Uterus (tissue), 4 donors: ENCODE measurements around the gene SVIL. TPM values are rescaled to one million over a fixed set of nuclear protein-coding genes. Genes with fewer than 3 reads are reported as not detected.

Source experiments
- DNase-seq, 2 donors: peaks; one replicate each; pipeline ENCODE4 v3.0.0-alpha.2; 2019 to 2020
- H3K27ac ChIP-seq, 2 donors: fragments of 200-600 bp; sonication (generic); 1 replicate in 1 of 2; 2 replicates in 1 of 2; pipeline ENCODE4 v1.5.1; 2016 to 2018
- H3K27me3 ChIP-seq, 2 donors: fragments of 200-600 bp; sonication (generic); one replicate each; pipeline ENCODE4 v1.5.1; 2018 to 2019; ENCODE audit warnings: control low read depth in 1 of 2
- H3K36me3 ChIP-seq, 2 donors: fragments of 200-600 bp; sonication (generic); one replicate each; pipeline ENCODE4 v1.5.1; 2019; ENCODE audit warnings: control low read depth in 1 of 2
- H3K4me1 ChIP-seq, 2 donors: fragments of 200-600 bp; sonication (generic); one replicate each; pipeline ENCODE4 v1.5.1; 2018 to 2019; ENCODE audit warnings: control low read depth in 1 of 2
- H3K4me3 ChIP-seq, 2 donors: fragments of 200-600 bp; sonication (generic); 1 replicate in 1 of 2; 2 replicates in 1 of 2; pipeline ENCODE4 v1.5.1; 2018 to 2019; ENCODE audit warnings: mild to moderate bottlenecking in 1 of 2
- H3K9me3 ChIP-seq, 2 donors: fragments of 200-600 bp; sonication (generic); one replicate each; pipeline ENCODE4 v1.5.1; 2019; ENCODE audit warnings: control low read depth in 1 of 2
- POLR2A ChIP-seq, 2 donors: fragments of 450-650 bp; IDR thresholded peaks; one replicate each; pipeline ENCODE4 v1.6.1; 2016; ENCODE audit warnings: antibody characterized with exemption in 2 of 2, mild to moderate bottlenecking in 1 of 2, moderate library complexity in 1 of 2
- intact Hi-C: fragments of 100-400 bp; cut with DNase I; formaldehyde crosslinking; loops from one replicate; pipeline ENCODE4 v1.15.1; 2023; ENCODE audit warnings: low total_unique reads
- total RNA-seq, 4 donors: library from RNA; depleted of rRNA in 3 of 4; stranded (reverse); fragments of >200 nt in 3 of 4; gene quantifications; one replicate each; pipeline versions ENCODE4 v1.1.0 to v1.2.4, GENCODE V29; 2014 to 2023
- TF ChIP-seq, protein P1 (sequence below), 4 experiments: fragments of 200-600 bp in 2 of 4; fragments of 450-650 bp in 2 of 4; sonication (generic) in 2 of 4; IDR thresholded peaks; one replicate each; pipeline ENCODE4 v1.5.1; 2016 to 2019; ENCODE audit warnings: antibody characterized with exemption in 4 of 4, mild to moderate bottlenecking in 2 of 4, moderate library complexity in 1 of 4
- donor health status: DM: yes; HTN: yes; CAD: no.

SVIL gene
- total RNA-seq, 4 donors from 2014 or later = 108 to 316 (median 209) TPM

DNA sequence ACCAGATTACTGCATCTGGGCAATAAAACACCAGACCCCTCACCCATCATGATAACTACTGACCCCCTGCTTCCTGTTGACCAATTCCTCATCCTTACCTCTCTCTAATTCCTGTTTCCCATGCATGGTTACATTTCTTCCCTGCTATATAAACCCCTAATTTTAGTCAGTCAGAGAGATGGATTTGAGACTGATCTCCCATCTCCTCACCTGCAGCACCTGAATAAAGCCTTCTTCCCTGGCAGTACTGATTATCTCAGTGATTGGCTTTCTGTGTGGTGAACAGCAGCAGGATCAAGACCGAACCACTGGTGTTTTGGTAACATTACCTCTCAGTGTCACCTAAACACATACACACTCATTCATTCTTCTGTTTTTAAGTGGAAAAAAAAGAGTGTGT, 41.2 kb upstream of the SVIL start:
- Histone ChIP-seq H3K9me3 (no peaks in the 10 kb centered on the region), H3K27me3 (no peaks in the 10 kb centered on the region), H3K4me1 (no peaks in the 10 kb centered on the region), H3K36me3 (no peaks in the 10 kb centered on the region), H3K27ac (no peak overlapping the region), H3K4me3 (no peak overlapping the region)
- TF ChIP-seq, protein P1, sequence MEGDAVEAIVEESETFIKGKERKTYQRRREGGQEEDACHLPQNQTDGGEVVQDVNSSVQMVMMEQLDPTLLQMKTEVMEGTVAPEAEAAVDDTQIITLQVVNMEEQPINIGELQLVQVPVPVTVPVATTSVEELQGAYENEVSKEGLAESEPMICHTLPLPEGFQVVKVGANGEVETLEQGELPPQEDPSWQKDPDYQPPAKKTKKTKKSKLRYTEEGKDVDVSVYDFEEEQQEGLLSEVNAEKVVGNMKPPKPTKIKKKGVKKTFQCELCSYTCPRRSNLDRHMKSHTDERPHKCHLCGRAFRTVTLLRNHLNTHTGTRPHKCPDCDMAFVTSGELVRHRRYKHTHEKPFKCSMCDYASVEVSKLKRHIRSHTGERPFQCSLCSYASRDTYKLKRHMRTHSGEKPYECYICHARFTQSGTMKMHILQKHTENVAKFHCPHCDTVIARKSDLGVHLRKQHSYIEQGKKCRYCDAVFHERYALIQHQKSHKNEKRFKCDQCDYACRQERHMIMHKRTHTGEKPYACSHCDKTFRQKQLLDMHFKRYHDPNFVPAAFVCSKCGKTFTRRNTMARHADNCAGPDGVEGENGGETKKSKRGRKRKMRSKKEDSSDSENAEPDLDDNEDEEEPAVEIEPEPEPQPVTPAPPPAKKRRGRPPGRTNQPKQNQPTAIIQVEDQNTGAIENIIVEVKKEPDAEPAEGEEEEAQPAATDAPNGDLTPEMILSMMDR (IDR thresholded peaks at IDR 0.05) = no peak
- TF ChIP-seq POLR2A (IDR thresholded peaks at IDR 0.05) = no peak
- DNase-seq = no peak
- intact Hi-C loops = no loop called here

DNA sequence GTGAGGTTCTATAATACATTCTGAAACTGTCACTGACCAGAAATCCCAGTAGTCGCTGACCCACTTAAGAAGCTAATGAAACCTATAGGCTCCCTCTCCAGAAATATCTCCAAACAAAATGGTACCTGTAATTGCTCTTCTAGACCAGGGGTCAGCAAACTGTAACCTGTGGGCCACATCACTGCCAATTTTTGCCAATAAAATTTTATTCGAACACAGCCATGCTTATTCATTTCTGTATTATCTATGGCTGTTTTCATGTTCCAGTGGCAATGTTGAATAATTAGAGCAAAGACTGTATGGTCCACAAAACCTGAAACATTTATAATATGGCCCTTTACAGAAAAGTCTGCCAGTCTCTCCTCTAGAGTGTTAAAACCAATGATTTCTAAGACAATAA, 37.2 kb upstream of the SVIL start:
- H3K4me1 ChIP-seq = no peaks in the 10 kb centered on the region
- no peak for DNase-seq
- TF ChIP-seq, protein P1 (IDR thresholded peaks at IDR 0.05) = no peak
- TF ChIP-seq POLR2A (IDR thresholded peaks at IDR 0.05) = no peak
- no peak overlapping the region for H3K4me3 ChIP-seq
- intact Hi-C loops = no loop called here
- no peaks in the 10 kb centered on the region for H3K9me3 ChIP-seq
- no peaks in the 10 kb centered on the region for H3K36me3 ChIP-seq
- no peak overlapping the region for H3K27ac ChIP-seq
- H3K27me3 ChIP-seq = no peaks in the 10 kb centered on the region

DNA sequence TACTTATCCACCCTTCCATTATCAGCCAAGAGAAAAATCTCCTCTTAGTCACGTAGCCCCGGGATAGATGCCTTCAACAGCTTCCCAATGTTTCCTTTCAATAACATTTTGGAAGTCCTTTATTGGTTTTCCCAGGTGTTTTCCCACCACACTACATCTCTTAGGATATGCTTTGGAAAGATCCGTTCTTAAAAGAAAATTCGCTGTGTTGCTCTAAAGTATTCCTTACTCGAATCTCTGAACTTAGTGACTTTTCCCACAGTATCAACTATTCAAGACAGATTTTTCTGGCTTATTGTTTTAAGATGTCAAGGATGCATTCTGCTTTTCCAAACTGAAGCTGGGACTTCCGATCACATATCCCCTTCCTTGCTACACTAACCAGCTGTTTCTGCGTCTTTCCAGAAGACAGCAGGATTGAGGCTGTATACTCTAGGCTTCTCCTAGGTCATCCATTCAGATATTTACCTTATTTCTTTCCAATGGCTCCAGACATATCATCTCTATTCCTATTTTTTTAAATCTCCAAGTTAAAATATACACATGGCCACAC, 36.5 kb upstream of the SVIL start:
- no peak overlapping the region for H3K4me3 ChIP-seq
- TF ChIP-seq, protein P1 (IDR thresholded peaks at IDR 0.05) = no peak
- no peak for TF ChIP-seq POLR2A (IDR thresholded peaks at IDR 0.05)
- H3K27ac ChIP-seq = peak overlapping the region in 1 of 2 donors; percentile 7
- H3K27me3 ChIP-seq = no peaks in the 10 kb centered on the region
- intact Hi-C loops = no loop called here
- no peak for DNase-seq
- no peaks in the 10 kb centered on the region for H3K4me1 ChIP-seq
- no peaks in the 10 kb centered on the region for H3K36me3 ChIP-seq
- no peaks in the 10 kb centered on the region for H3K9me3 ChIP-seq

DNA sequence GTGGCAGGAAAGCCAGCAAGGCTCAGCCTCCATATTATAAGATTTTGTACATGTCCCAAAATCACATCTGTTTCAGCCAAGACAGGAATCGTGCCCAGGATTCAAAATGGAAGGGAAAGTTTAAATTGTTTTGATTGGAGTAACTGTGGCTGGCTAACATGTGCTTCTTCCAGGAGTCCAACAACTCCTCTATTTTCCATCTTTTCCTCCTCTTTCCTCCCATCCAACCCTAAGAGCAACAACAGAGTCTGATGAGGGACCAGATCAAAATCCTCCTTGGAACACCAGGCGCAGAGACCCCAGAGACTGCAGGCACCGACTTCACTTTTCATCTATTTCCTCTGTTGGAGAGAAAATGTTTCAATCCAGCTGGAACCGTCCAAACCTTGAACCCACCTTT, 36.0 kb upstream of the SVIL start:
- DNase-seq = no peak
- Histone ChIP-seq H3K4me1 (no peaks in the 10 kb centered on the region), H3K27me3 (no peaks in the 10 kb centered on the region), H3K27ac (peak overlapping the region in 1 of 2 donors; percentile 7), H3K4me3 (no peak overlapping the region), H3K36me3 (no peaks in the 10 kb centered on the region), H3K9me3 (no peaks in the 10 kb centered on the region)
- TF ChIP-seq, protein P1 (IDR thresholded peaks at IDR 0.05) = no peak
- no peak for TF ChIP-seq POLR2A (IDR thresholded peaks at IDR 0.05)
- intact Hi-C loops = no loop called here

DNA sequence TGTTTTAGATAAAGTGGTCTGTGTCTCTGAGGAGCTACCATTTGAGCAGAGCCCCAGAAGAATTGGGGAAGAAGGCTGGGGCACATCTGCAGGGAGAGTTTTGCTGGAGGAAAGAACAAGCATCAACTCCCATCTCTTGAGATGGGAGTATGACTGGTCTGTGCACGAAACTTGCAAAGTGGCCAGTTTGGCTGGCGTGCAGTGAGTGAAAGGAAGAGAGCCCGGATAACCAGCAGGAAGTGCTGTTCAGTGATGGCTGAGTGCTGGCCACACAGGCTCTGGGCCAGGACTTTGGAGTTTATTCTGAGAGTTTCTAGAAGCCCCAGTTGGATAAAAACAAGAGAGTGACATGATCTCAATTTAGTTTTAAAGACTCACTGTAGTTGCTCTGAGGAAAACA, 34.4 kb upstream of the SVIL start:
- no peaks in the 10 kb centered on the region for H3K9me3 ChIP-seq
- TF ChIP-seq POLR2A (IDR thresholded peaks at IDR 0.05) = no peak
- TF ChIP-seq, protein P1 (IDR thresholded peaks at IDR 0.05) = no peak
- no peak overlapping the region for H3K4me3 ChIP-seq
- H3K27ac ChIP-seq = peak overlapping the region; percentile 20 to 45
- no peaks in the 10 kb centered on the region for H3K4me1 ChIP-seq
- no peaks in the 10 kb centered on the region for H3K36me3 ChIP-seq
- no peak for DNase-seq
- intact Hi-C loops = no loop called here
- H3K27me3 ChIP-seq = no peaks in the 10 kb centered on the region
